Upper lobe of left lung (tissue), 4 donors: Measurements from ENCODE around the gene TAS2R38.

Experiments used
- CTCF ChIP-seq, 6 experiments: fragments of 450-650 bp in 4 of 6; fragments of 200-600 bp in 2 of 6; sonication (generic) in 2 of 6; IDR thresholded peaks; one replicate each; pipeline ENCODE4 v1.5.1; 2016 to 2019; ENCODE audit warnings: antibody characterized with exemption in 6 of 6
- POLR2A ChIP-seq, 4 donors: fragments of 450-650 bp; IDR thresholded peaks; one replicate each; pipeline ENCODE4 v1.5.1; 2016 to 2017; ENCODE audit warnings: antibody characterized with exemption in 4 of 4, mild to moderate bottlenecking in 2 of 4
- POLR2AphosphoS5 ChIP-seq, 2 donors: sonication (generic); formaldehyde crosslinking; IDR thresholded peaks; one replicate each; pipeline ENCODE4 v1.5.1; 2017; ENCODE audit warnings: antibody characterized with exemption in 2 of 2

GRCh38 chr7:141928845-141929195 lies 44.8 kb downstream of the TAS2R38 start:
- no peak for TF ChIP-seq CTCF (IDR thresholded peaks at IDR 0.05)
- no peak for TF ChIP-seq POLR2A (IDR thresholded peaks at IDR 0.05)
- no peak for TF ChIP-seq POLR2AphosphoS5 (IDR thresholded peaks at IDR 0.05)
